CD4-positive, alpha-beta T cell (primary cell): ENCODE measurements around the gene TBC1D2B. TPM values are rescaled to one million over a fixed set of nuclear protein-coding genes. Genes with fewer than 3 reads are reported as not detected.
"Not testable (repeated sequence)": the region's sequence is repeated elsewhere in the genome, so short reads cannot be mapped to it uniquely, and the experiment has no call there.

Source experiments
- ATAC-seq: fragments of 200-7000 bp; cut with Tn5 transposase; one replicate; pipeline ENCODE4 v1.10.0; 2022; ENCODE audit warnings: mild to moderate bottlenecking; ENCODE audit not compliant: poor library complexity
- CTCF ChIA-PET: fragments of 350-600 bp; sonication (Branson Sonifier 250); formaldehyde crosslinking; loops from one replicate; lab custom pipeline; 2021; ENCODE audit warnings: antibody characterized with exemption, inconsistent platforms; lab: Charles Lee
- POLR2A ChIA-PET: fragments of 350-600 bp; sonication (Branson Sonifier 250); formaldehyde crosslinking; loops from one replicate; lab custom pipeline; 2021; ENCODE audit warnings: antibody characterized with exemption, inconsistent platforms; lab: Charles Lee
- DNase-seq, 14 experiments: peaks; one replicate each; pipeline ENCODE4 v3.0.0-alpha.2; 2013 to 2020; ENCODE audit warnings: mixed read lengths in 2 of 14
- H3K27ac ChIP-seq, 2 donors: one replicate each; pipeline versions ENCODE4 v1.5.1 to v1.7.0; 2013; ENCODE audit warnings: low read length in 2 of 2, low read depth in 1 of 2, mild to moderate bottlenecking in 1 of 2
- H3K27me3 ChIP-seq, 2 experiments: 1 replicate in 1 of 2; 2 replicates in 1 of 2; pipeline versions ENCODE4 v1.6.1 to v1.7.0; 2013; ENCODE audit warnings: low read length in 2 of 2, control low read depth in 1 of 2, mild to moderate bottlenecking in 1 of 2, moderate library complexity in 1 of 2; ENCODE audit not compliant: insufficient read depth in 2 of 2, control insufficient read depth in 1 of 2
- H3K36me3 ChIP-seq: one replicate; pipeline ENCODE4 v1.6.1; 2013; ENCODE audit warnings: low read length, control low read depth; ENCODE audit not compliant: insufficient read depth
- H3K4me1 ChIP-seq: one replicate; pipeline ENCODE4 v1.6.1; 2013; ENCODE audit warnings: low read length, control low read depth; ENCODE audit not compliant: insufficient read depth
- H3K4me3 ChIP-seq: one replicate; pipeline ENCODE4 v1.5.1; 2013; ENCODE audit warnings: mild to moderate bottlenecking, low read length, moderate library complexity
- H3K9me3 ChIP-seq, 2 experiments: 1 replicate in 1 of 2; 2 replicates in 1 of 2; pipeline versions ENCODE4 v1.6.1 to v1.7.0; 2013; ENCODE audit warnings: low read length in 2 of 2, mild to moderate bottlenecking in 2 of 2, control low read depth in 1 of 2, moderate library complexity in 1 of 2; ENCODE audit not compliant: control insufficient read depth in 1 of 2, insufficient read depth in 1 of 2
- H3K27ac Mint-ChIP-seq: one replicate; pipeline ENCODE4 v1.8.0; 2020; ENCODE audit warnings: mixed read lengths
- H3K27me3 Mint-ChIP-seq: one replicate; pipeline ENCODE4 v1.8.0; 2021; ENCODE audit warnings: mixed read lengths
- H3K36me3 Mint-ChIP-seq: one replicate; pipeline ENCODE4 v1.8.0; 2021; ENCODE audit warnings: low read depth, mixed read lengths
- H3K4me1 Mint-ChIP-seq: one replicate; pipeline ENCODE4 v1.8.0; 2021; ENCODE audit warnings: low read depth, mixed read lengths
- H3K4me3 Mint-ChIP-seq: one replicate; pipeline ENCODE4 v1.8.0; 2020; ENCODE audit warnings: mild to moderate bottlenecking, mixed read lengths
- H3K9me3 Mint-ChIP-seq: one replicate; pipeline ENCODE4 v1.8.0; 2020; ENCODE audit warnings: mixed read lengths
- CTCF ChIP-seq: fragments of 200-600 bp; IDR thresholded peaks from one replicate; pipeline ENCODE4 v1.8.0; 2022; ENCODE audit warnings: antibody characterized with exemption, mild to moderate bottlenecking
- intact Hi-C, 2 experiments: fragments of 100-400 bp; cut with DNase I in 1 of 2; cut with micrococcal nuclease in 1 of 2; formaldehyde crosslinking; loops; one replicate each; pipeline versions ENCODE4 v1.15.1 to v1.9.0; 2023 to 2025; cut with DNase I, micrococcal nuclease
- total RNA-seq, 174 experiments: library from RNA in 2 of 174; stranded (reverse) in 2 of 174; gene quantifications; one replicate each; pipeline ENCODE4 v1.2.3 and lab custom pipeline; 2021 to 2026

The TBC1D2B gene
- total RNA-seq, 2 experiments from 2014 or later: 89.3 to 97.6 TPM

DNA sequence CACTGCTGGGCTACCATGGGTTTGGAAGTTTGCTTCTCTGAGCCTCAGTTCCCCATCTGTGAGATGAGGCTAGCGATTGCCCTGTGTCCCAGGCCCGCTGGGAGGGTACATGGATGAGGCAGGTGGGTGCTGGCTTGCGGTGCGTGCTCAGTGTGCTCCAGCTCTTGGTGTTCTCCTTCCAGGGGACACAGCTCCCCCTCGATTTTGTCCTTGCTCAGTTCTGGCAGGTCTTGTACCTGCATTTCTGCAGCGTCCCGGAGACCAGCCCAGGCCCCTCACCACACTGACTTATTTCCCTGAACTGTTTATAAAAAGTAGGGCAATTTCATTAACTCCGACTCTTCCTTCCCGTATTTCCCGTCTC lies 95.4 kb downstream of the TBC1D2B start:
- Mint-ChIP-seq H3K4me3 (no peak overlapping the region), H3K36me3 (no peaks in the 10 kb centered on the region), H3K27me3 (no peaks in the 10 kb centered on the region), H3K27ac (no peak overlapping the region), H3K4me1 (no peaks in the 10 kb centered on the region), H3K9me3 (no peaks in the 10 kb centered on the region)
- CTCF ChIA-PET: no interaction called here
- TF ChIP-seq CTCF: no peak
- H3K4me3 ChIP-seq: no peak overlapping the region
- H3K27ac ChIP-seq: no peak overlapping the region
- POLR2A ChIA-PET: no interaction called here
- H3K36me3 ChIP-seq: no peaks in the 10 kb centered on the region
- DNase-seq: no peak
- no peaks in the 10 kb centered on the region for H3K9me3 ChIP-seq
- no peak for ATAC-seq
- intact Hi-C loops: no loop called here
- no peaks in the 10 kb centered on the region for H3K27me3 ChIP-seq
- no peaks in the 10 kb centered on the region for H3K4me1 ChIP-seq

DNA sequence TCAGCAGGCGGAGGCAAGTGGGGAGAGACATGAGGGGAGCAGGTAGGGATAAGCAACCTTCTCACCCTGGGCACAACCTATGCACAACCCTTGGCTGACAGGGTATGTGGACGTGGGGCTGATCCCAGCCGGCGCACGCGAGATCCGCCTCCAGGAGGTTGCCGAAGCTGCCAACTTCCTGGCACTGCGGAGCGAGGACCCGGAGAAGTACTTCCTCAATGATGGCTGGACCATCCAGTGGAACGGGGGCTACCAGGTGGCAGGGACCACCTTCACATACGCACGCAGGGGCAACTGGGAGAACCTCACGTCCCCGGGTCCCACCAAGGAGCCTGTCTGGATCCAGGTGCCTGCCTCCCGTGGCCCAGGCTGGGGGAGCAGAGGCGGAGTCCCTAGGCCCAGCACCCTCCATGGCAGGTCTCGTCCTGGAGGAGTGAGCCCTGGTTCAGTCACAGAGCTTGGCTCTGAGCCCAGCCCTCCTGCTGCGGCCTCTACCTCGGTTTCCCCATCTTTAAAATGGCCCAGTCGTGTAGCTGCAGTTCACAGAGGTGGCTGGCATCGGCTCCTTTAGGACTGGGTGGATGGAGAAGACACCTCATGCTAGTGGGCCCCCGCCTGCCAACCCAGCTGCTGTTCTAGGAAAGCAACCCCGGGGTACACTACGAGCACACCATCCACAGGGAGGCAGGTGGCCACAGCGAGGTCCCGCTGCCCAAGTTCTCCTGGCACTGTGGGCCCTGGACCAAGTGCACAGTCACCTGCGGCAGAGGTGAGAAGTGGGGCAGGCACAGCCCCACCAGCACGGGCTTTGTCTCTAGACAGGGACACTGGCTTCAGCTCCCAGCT lies 96.0 kb downstream of the TBC1D2B start:
- Mint-ChIP-seq H3K4me3 (no peak overlapping the region), H3K27ac (no peak overlapping the region), H3K27me3 (no peaks in the 10 kb centered on the region), H3K9me3 (no peaks in the 10 kb centered on the region), H3K36me3 (no peaks in the 10 kb centered on the region), H3K4me1 (no peaks in the 10 kb centered on the region)
- H3K27me3 ChIP-seq: no peaks in the 10 kb centered on the region
- H3K4me3 ChIP-seq: no peak overlapping the region
- ATAC-seq (no peak), DNase-seq (no peak)
- ChIA-PET CTCF (no interaction called here), POLR2A (no interaction called here)
- no peaks in the 10 kb centered on the region for H3K9me3 ChIP-seq
- no peak for TF ChIP-seq CTCF
- intact Hi-C loops: no loop called here
- no peak overlapping the region for H3K27ac ChIP-seq
- no peaks in the 10 kb centered on the region for H3K4me1 ChIP-seq
- no peaks in the 10 kb centered on the region for H3K36me3 ChIP-seq

- H3K4me3 Mint-ChIP-seq, CTCF ChIA-PET, H3K4me1 Mint-ChIP-seq, ATAC-seq, H3K27ac Mint-ChIP-seq, DNase-seq, H3K27me3 Mint-ChIP-seq, H3K36me3 ChIP-seq, H3K27ac ChIP-seq, H3K36me3 Mint-ChIP-seq, H3K4me3 ChIP-seq, intact Hi-C loops, H3K9me3 ChIP-seq, H3K4me1 ChIP-seq, H3K27me3 ChIP-seq, POLR2A ChIA-PET, H3K9me3 Mint-ChIP-seq: not testable (repeated sequence)
These were observed 96.8 kb downstream of the TBC1D2B start for GRCh38 chr15:77980674-77981073.

- H3K36me3 ChIP-seq: no peaks in the 10 kb centered on the region
- H3K27ac ChIP-seq: no peak overlapping the region
- H3K36me3 Mint-ChIP-seq: no peaks in the 10 kb centered on the region
- no peak overlapping the region for H3K4me3 ChIP-seq
- intact Hi-C loops: no loop called here
- H3K4me1 ChIP-seq: no peaks in the 10 kb centered on the region
- no peak for TF ChIP-seq CTCF
- no peaks in the 10 kb centered on the region for H3K9me3 Mint-ChIP-seq
- H3K27me3 ChIP-seq: no peaks in the 10 kb centered on the region
- H3K4me1 Mint-ChIP-seq: no peaks in the 10 kb centered on the region
- POLR2A ChIA-PET: no interaction called here
- no peaks in the 10 kb centered on the region for H3K27me3 Mint-ChIP-seq
- no peak overlapping the region for H3K4me3 Mint-ChIP-seq
- no peaks in the 10 kb centered on the region for H3K9me3 ChIP-seq
- CTCF ChIA-PET: no interaction called here
- DNase-seq: peak in 1 of 14 experiments; percentile 23
- ATAC-seq: no peak
- H3K27ac Mint-ChIP-seq: no peak overlapping the region
These were observed 97.4 kb downstream of the TBC1D2B start for GRCh38 chr15:77980098-77980497.

DNA sequence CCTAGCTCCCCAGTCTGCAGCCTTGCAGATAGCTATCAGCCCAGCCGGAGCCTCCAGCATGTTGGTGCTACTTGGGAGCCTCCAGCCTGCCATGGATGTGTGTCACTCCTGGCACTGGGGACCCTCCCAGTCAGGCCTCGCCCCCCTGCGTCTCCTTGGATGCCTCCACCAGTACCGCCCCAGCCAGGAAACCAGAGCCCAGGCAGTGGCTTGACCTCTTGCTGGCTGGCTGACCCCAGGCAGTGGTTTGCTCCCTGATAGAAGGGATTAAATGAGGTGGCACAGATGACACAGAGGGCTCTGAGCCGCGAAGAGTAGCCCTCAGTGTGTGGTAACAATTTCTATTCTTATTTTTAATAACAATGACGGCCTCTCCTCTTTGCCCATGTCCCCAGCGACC lies 98.4 kb downstream of the TBC1D2B start:
- H3K4me3 Mint-ChIP-seq, intact Hi-C loops, H3K27me3 ChIP-seq, H3K27ac ChIP-seq, H3K36me3 ChIP-seq, POLR2A ChIA-PET, H3K4me3 ChIP-seq, DNase-seq, H3K9me3 Mint-ChIP-seq, H3K4me1 Mint-ChIP-seq, CTCF ChIA-PET, H3K36me3 Mint-ChIP-seq, ATAC-seq, H3K4me1 ChIP-seq, H3K27me3 Mint-ChIP-seq, H3K9me3 ChIP-seq, H3K27ac Mint-ChIP-seq: not testable (repeated sequence)
